Measurements from ENCODE around the gene DENND1B. TPM values are rescaled to one million over a fixed set of nuclear protein-coding genes. Genes with fewer than 3 reads are reported as not detected.
A peak's percentile ranks its signal among the peaks of the same experiment; 100 is the strongest.
"Not testable (repeated sequence)": the region's sequence is repeated elsewhere in the genome, so short reads cannot be mapped to it uniquely, and the experiment has no call there.

The DENND1B gene
- total RNA-seq, 1 experiment from 2014 or later: 19.2 TPM

DNA sequence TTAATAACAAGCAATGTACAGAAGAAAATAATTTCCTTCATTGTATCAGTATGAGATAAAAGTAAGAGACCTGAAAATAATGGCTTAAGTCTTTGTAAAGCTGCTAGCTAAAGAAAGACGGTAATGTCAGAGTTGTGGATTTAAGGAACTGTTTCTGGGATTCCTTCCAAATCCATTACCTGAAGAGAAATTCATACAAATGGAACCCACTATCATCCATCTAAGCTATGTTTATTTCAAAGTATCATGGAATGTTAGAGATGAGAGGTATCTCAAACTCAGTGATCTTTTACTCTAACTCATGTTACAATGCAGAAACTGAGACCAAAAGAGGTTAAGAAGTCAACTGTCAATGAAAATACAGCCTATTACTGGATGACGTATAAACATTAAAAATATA lies 197.7 kb downstream of the DENND1B start:
- DNase-seq (ENCODE audit: extremely low read depth, low read depth): no peak

DNA sequence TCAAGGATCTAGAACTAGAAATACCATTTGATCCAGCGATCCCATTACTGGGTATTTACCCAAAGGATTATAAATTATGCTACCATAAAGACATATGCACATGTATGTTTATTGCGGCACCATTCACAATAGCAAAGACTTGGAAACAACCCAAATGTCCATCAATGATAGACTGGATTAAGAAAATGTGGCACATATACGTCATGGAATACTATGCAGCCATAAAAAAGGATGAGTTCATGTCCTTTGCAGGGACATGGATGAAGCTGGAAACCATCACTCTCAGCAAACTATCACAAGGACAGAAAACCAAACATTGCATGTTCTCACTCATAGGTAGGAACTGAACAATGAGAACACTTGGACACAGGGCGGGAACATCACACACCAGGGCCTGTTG lies 199.7 kb downstream of the DENND1B start:
- not testable (repeated sequence) for DNase-seq (ENCODE audit: extremely low read depth, low read depth)

DNA sequence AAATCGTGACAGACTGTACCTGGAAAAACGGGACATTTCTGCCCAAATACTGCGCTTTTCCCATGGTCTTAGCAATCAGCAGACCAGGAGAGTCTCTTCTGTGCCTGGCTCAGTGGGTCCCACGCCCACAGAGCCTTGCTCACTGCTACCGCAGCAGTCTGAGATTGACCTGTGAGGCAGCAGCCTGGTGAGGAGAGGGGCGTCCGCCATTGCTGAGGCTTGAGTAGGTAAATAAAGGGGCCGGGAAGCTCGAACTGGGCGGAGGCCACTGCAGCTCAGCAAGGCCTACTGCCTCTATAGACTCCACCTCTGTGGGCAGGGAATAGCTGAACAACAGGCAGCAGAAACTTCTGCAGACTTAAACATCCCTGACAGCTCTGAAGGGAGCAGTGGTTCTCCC lies 203.1 kb downstream of the DENND1B start:
- no peak for DNase-seq (ENCODE audit: extremely low read depth, low read depth)

DNA sequence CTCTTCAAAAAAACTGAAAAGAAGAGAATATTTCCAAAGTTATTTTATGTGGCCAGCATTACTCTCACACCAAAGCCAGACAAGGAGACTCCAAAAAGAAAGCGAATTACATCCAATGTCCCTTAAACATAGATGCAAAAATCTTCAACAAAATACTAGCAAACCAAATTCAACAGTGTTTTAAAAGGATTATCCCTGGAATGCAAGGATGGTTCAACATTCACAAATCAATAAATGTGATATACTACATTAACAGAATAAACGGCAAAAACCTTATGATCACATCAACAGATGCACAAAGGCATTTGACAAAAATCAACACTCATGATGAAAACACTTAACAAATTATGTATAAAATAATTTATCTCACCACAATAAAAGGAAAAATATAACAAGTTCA lies 207.8 kb downstream of the DENND1B start:
- DNase-seq (ENCODE audit: extremely low read depth, low read depth): no peak

DNA sequence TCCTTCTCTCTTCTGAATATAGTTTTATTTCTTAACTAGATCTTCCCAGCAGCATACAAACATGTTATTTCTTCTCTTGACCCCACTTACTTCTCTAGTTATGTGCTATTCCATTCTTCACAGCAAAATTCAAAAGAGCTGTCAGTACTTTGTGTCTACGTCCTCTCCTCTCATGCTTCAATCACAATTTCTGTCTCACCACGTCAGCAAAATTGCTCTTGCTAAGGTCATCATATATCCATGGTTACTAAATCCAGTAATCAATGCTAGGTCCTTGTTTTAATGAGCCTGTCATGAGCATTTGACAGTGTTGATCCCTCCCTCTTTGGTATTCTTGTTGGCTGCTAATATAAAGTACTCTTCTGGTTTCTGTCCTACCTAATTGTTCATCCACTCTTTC lies 214.2 kb downstream of the DENND1B start:
- DNase-seq (ENCODE audit: extremely low read depth, low read depth): no peak

DNA sequence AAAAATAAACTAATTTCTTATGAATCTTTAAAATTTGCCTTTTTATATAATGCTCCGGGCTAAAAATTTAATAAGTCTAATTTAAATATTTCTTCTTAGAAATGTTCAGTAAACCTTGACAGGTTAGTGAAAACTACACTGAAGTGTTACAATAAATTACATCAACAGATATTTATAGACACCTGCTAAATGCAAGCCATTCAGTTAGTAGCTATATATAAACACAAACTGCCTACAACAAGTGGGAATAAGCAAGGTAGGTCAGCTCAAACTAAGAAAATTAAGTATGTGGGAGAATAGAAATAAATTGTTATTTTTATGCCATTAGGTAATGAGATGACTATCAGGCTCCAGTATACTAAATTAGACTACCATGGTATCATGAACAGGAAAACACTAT lies 215.6 kb downstream of the DENND1B start:
- DNase-seq (ENCODE audit: extremely low read depth, low read depth): no peak

DNA sequence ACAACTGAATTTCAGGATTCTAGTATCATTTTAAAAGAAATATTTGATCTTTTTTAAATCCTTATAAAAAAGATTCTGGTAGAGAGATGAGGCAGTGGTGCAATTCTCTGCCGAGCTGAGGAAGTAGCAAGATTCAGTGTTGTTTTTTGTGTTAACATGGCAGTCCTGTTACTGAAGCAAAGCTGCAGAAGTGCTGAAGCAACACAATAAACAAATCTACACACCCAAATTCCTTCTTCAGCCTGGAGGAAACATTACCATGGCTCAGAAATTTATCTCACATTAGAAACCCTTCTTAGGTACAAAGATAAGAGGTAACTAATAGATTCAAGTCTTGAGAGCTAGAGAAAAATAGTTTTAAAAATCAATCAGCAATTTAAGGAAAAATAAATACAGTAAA lies 216.0 kb downstream of the DENND1B start:
- no peak for DNase-seq (ENCODE audit: extremely low read depth, low read depth)

DNA sequence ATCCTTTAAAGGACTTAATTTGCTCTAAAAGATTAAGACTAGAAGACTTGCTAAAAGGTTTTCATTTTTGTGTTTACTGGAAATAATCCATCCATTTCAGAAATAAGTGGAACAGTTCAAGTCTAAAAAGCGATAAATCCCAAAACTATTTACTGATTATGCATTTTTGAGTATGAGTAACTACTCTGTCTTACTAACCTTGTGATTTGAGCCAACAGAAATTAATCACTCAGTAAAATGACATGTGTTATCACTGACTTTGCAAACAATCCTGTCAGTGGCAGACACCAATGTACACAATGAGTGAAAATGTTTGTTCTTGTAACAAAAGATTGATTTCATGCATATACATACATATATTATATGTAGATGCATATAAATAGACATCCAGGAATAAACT lies 218.0 kb downstream of the DENND1B start:
- DNase-seq (ENCODE audit: extremely low read depth, low read depth): peak; percentile 15

DNA sequence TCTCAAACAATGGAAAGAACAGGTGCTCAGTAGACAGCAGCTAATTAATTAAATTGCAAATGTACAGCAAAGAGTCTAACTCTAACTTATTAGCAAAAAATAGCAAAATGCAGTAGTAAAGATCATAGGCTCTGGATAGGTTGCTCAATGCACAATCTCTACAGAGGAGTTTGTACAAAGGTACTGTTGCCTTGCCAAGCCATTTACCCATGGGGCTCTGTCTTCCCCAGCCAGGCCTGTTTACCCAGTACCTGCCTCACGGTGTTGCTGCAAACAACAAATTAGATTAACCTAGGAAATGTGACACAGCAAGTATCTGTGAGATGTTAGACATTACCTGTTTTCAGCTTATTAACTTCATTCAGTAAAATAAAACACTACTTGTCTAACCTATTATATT lies 222.0 kb downstream of the DENND1B start:
- no peak for DNase-seq (ENCODE audit: extremely low read depth, low read depth)

DNA sequence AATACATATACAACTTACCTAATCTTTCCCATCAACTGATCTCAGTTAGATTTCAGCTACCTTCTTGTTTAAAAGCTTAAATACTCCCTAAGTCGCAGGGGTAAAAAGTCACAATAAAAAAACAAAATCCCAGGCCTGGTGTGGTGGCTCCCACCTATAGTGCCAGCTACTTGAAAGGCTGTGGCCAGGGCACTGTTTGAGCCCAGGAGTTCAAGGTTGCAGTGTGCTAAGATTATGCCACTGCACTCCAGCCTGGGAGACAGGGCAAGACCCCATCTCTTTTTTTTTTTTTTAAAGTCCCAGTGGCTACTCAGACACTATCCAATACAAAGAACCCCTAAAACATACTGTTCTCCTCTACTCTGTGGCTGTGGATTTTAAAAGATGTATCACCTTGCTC lies 228.3 kb downstream of the DENND1B start:
- DNase-seq (ENCODE audit: extremely low read depth, low read depth): no peak

DNA sequence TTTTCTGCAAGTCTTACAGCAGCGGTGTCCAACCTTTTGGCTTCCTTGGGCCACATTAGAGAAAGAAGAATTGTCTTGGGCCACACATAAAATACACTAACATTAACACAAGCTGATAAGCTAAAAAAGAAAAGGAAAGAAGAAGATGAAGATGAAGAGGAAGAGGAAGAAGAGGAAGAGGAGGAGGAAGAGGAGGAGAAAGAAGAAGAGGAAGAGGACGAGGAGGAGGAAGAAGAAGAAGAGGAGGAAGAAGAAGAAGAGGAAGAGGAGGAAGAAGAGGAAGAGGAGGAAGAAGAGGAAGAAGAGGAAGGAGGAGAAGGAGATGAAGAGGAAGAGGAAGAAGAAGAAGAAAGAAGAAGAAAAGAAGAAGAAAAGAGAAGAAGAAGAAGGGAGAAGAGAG lies 230.7 kb downstream of the DENND1B start:
- no peak for DNase-seq (ENCODE audit: extremely low read depth, low read depth)

DNA sequence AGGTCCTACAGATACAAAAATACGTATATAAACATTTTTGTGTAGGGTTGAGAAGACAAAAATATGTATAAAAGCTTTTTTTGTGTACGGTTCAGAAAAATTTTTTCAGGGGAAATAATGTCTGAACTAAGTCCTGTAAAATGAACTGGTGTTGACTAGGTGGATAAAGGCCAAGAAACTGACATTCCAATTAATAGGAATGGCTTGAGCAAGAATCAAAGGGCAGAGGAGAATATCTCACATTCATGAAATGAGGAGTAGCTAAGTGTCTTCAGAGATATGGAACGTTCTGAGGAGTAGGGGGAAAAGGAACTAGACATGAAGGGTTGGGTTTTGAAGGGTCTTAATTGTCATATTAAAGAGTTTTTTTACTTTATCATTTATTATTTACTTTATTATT lies 231.2 kb downstream of the DENND1B start:
- DNase-seq (ENCODE audit: extremely low read depth, low read depth): no peak

DNA sequence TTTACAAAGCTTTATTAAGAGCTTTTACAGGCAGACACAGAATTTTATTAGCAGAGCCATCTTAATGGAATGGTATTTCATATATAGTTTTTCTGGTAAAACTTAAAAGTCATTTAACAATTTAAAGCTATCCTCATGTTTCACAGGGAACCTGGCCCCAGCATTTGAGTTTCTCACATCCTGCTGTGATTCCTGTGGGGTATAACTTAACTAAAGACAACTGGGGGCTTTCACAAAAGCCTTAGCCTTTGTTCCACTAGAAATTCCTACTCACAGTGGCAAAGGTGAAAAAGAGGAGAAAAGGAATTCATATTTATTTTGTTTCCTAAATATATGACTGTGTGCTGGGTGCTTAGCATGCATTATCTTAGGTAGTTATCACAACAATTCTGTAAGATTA lies 233.9 kb downstream of the DENND1B start:
- no peak for DNase-seq (ENCODE audit: extremely low read depth, low read depth)

DNA sequence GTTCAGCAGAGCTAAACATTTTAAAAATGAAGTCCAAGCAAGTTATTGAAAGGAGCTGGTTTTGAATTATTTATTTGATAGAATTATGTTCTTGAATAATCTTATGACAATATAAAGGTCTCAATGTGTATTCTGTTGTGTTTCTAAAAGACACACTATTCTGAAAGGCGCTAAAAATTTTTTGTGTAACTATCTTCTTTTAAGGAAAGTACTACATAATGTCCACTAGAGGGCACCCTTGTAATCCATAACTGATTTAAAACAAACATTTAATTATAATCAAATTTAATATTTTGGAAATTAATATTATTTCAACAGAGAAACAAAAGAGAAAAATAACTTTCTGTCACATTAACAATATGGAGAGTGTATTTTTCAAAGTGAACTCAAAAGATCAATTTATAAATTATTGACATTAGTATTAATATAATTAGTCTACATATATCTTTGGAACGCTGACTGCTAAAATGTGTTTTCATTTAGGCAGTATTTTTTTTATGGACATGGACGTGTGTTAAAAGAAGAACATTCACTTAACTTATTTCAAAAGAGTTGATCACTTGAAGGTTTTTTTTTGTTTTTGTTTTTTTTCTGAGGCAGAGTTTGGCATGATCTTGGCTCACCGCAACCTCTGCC lies 248.4 kb downstream of the DENND1B start:
- peak; percentile 31 for DNase-seq (ENCODE audit: extremely low read depth, low read depth)

DNA sequence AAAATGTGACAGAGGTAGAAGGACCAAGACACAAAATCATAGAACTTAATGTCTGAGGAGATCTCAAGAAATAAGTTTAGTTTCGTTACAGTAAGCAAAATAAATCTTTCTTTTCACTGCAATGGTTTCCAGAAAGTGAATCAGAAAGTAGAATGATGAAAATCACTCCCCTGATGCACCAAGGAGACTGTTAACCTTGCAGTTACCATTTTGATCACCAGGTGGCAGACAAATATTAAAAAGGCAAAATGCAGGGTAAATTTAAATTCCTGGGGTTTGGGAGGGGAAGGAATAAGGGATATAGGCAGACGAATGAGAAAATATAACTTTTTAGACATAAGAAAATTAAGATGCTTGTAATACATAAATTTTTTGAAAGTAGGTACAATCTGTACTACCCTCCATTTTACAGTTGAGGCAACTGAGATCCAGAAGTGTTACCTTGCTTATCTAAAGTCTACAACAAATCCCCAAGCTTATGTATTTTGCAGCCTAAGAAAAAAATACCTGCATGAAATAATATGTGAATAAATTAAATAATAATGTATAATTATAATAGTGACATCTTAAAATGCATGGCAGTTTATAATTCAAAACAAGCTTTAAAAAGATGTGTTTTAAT lies 254.1 kb downstream of the DENND1B start:
- peak; percentile 59 for DNase-seq (ENCODE audit: extremely low read depth, low read depth)

DNA sequence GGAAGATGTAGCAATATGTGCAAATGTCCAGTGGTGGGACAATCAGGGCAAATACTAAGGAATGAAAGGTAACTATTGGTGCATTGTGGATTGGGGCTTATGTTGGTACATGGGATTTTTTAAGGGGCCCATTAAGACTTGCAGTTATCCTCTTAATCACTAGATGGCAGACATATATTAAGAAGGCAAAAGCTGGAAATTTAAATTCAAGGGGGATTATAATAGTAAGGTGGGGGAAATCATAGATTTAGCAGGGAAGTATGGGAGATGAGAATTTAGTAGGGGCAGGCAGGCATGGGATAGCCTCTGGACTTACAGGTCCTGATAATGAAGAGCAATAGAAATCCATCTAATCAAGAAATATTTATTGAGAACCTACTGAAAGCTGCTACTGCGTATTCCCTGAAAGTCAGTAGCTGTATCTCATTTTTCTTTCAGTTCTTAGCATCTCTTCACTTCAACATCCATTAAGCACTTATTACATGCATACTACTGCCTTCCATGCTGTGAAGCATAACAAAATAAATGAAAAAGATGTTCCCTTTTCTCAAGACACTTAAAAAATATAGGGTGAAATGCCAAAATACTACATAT lies 255.4 kb downstream of the DENND1B start:
- peak; percentile 20 for DNase-seq (ENCODE audit: extremely low read depth, low read depth)

DNA sequence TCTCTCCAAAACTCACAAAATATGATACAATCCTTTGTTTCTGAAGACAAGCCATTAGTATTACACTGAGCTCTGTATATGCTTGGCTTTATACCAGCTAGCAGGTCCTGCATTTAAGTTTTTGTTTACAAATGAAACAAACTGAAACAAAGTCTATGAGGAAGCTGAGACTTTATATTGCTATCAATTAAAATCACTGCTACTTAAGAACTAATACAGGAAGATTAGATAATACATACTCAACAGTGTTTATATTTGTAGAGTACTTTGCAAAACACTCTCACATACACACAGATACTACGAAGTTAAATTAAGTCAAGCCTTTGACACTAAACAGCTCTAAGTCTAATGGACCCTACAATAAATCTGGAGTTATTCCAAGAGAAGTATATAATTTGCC lies 259.9 kb downstream of the DENND1B start:
- DNase-seq (ENCODE audit: extremely low read depth, low read depth): no peak

DNA sequence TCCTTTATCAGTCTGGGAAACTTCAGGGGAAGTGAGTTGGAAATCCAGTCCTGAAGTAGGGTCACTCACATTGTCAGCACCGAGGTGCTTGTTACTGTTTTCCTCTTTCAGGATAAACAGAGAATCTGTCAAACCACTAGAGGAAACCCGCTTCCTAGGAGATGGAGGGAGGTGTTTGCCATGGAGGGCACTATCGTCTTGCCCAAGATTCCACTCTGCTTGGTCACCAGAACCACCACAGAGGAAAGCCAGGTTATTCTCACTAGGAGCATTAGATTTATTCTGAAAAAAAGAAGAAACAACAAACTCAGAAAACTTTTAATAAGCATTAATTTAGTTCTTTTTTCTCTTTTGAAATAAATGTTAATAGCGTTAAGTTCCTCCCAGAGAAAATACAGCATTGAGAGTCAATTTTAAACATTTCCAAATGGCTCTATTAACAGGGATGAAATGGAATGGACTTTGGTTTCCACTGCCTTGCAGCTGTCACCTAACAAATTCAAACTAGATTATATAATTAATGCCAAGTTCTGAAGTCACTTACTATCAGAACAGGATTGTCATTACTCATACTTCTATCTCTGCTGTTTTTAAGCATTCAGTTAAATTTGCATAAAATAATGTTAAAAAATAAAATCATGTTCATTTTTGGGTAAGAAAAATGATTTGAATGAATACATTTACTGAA lies 264.4 kb downstream of the DENND1B start:
- no peak for DNase-seq (ENCODE audit: extremely low read depth, low read depth)

DNA sequence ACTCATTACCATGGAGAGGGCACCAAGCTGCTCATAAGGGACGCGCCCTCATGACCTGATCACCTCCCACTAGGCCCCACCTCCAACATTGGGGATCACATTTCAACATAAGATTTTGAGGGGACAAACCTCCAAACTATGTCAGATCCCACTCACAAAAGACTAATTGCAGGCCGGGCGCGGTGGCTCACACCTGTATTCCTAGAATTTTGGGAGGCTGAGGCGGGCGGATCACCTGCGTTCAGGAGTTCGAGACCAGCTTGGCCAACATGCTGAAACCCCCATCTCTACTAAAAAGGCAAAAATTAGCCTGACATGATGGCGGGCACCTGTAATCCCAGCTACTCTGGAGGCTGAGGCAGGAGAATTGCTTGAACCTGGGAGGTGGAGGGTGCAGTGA lies 278.6 kb downstream of the DENND1B start:
- no peak for DNase-seq (ENCODE audit: extremely low read depth, low read depth)

DNA sequence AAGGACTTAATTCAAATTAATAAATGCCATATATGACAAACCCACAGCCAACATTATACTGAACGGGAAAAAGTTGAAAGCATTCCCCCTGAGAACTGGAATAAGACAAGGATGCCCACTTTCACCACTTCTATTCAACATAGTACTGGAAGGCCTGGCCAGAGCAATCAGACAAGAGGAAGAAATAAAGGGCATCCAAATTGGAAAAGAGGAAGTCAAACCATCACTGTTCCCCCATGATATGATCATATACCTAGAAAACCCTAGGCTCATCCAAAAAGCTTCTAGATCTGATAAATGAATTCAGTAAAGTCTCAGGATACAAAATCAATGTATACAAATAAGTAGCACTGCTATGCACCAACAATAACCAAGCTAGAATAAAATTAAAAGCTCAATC lies 283.8 kb downstream of the DENND1B start:
- DNase-seq (ENCODE audit: extremely low read depth, low read depth): not testable (repeated sequence)

DNA sequence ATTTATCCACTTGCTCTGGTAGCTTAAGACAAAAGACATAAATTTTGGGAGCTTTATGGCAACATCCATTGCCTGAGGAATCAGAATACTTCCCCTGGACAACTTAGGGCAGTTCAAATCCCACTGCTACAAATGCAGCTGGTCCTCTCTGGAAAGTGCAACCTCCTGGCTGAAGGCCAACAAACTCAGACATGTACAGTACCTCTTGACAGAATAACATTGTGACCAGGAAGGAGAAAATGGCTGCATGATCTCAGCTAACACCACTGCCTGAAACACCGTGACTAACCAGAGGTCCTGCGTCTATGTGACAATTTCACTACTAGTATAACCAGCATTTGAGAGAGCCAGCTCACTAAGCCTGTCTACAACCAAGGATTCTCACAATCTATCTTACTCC lies 288.3 kb downstream of the DENND1B start:
- no peak for DNase-seq (ENCODE audit: extremely low read depth, low read depth)

DNA sequence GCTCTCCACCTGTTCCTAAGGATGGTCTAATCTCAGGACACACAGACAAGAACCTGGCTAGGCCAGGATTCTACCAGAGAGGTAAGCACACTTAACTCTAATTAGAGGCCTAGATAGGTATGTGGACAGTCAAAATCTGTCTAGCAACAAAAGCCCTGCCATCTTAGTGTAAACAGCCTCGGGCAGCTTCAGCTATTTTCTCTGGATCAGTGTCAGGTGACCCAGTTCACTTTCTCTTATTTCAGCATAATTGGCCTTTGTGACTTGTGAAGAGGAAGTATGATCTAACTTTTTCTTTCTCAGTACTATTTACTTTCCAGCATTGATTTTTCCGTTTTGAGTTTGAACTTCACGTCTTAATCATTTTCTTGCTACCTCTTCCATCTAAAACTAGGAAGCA lies 289.5 kb downstream of the DENND1B start:
- no peak for DNase-seq (ENCODE audit: extremely low read depth, low read depth)

Measured in NCI-H460 (cell line).